SH-SY5Y (cell line): ENCODE data around the gene OPN4.

Source experiments
- GATA2 ChIP-seq: IDR thresholded peaks from 2 replicates; pipeline ENCODE4 v1.6.1; 2011; ENCODE audit warnings: mild to moderate bottlenecking, low read depth, low read length
- GATA3 ChIP-seq: IDR thresholded peaks from 2 replicates; pipeline ENCODE4 v1.6.1; 2011; ENCODE audit warnings: low read depth, mild to moderate bottlenecking, low read length, moderate library complexity

DNA sequence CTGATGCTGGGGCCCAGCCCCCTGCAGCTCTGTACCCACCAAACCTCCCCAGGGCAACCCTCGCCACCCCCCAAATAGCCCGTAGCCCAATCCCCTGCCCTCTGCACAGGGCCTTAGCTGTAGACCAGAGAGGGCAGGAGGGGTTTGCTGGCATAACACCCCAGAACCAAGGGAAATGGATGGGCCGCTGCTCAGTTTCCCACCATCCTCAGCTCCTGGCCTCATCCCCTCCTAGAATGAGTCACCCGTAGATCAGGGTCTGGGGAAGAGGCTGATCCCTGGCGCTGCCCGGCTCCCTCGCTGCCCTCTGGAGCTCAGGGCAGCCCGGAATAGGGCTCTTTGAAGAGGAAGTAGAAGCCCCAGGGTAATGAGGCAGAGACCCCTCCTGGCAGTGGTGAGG, 45.2 kb downstream of the OPN4 start:
- TF ChIP-seq GATA2 (no peak), GATA3 (no peak)
